Naive B cell (primary cell): Measurements from ENCODE around the gene SETD7. TPM values are rescaled to one million over a fixed set of nuclear protein-coding genes. Genes with fewer than 3 reads are reported as not detected.

Experiments
- ATAC-seq, 2 donors: fragments of 150-1000 bp; cut with Tn5 transposase; 2 replicates each; pipeline ENCODE4 v1.10.0; 2021; ENCODE audit warnings: low read depth in 2 of 2, mild to moderate bottlenecking in 2 of 2, moderate library complexity in 2 of 2
- DNase-seq: peaks from one replicate; pipeline ENCODE4 v3.0.0; 2022
- H3K27ac Mint-ChIP-seq, 6 donors: one replicate each; pipeline ENCODE4 v1.8.0; 2020 to 2022; ENCODE audit warnings: mild to moderate bottlenecking in 6 of 6, mixed read lengths in 6 of 6, moderate library complexity in 5 of 6, inconsistent platforms in 2 of 6
- H3K27me3 Mint-ChIP-seq, 3 donors: one replicate each; pipeline ENCODE4 v1.8.0; 2021 to 2022; ENCODE audit warnings: mixed read lengths in 3 of 3, mild to moderate bottlenecking in 1 of 3
- H3K36me3 Mint-ChIP-seq, 2 donors: one replicate each; pipeline ENCODE4 v1.8.0; 2020 to 2022; ENCODE audit warnings: mixed read lengths in 2 of 2, inconsistent platforms in 1 of 2, mild to moderate bottlenecking in 1 of 2
- H3K4me1 Mint-ChIP-seq, 3 donors: one replicate each; pipeline ENCODE4 v1.8.0; 2020 to 2022; ENCODE audit warnings: mixed read lengths in 3 of 3, inconsistent platforms in 1 of 3, mild to moderate bottlenecking in 1 of 3, moderate library complexity in 1 of 3
- H3K4me3 Mint-ChIP-seq, 8 donors: one replicate each; pipeline ENCODE4 v1.8.0; 2020 to 2022; ENCODE audit warnings: mild to moderate bottlenecking in 8 of 8, mixed read lengths in 8 of 8, moderate library complexity in 8 of 8, inconsistent platforms in 2 of 8
- H3K9me3 Mint-ChIP-seq, 7 donors: one replicate each; pipeline ENCODE4 v1.8.0; 2020 to 2022; ENCODE audit warnings: mixed read lengths in 7 of 7, mild to moderate bottlenecking in 5 of 7, inconsistent platforms in 2 of 7, moderate library complexity in 1 of 7
- polyA plus RNA-seq, 6 donors: library from polyadenylated mRNA; unstranded; fragments of 300-500 nt; fragmentation: Illumina TruSeq; gene quantifications; one replicate each; pipeline ENCODE4 v1.2.3, GENCODE V29; 2021; ENCODE audit warnings: low read depth in 6 of 6

The SETD7 gene
- 10 to 100 TPM in 4 of 6 donors, 1 to 10 TPM in 2; 6.2 to 18.2 (median 11.9) TPM for polyA plus RNA-seq

DNA sequence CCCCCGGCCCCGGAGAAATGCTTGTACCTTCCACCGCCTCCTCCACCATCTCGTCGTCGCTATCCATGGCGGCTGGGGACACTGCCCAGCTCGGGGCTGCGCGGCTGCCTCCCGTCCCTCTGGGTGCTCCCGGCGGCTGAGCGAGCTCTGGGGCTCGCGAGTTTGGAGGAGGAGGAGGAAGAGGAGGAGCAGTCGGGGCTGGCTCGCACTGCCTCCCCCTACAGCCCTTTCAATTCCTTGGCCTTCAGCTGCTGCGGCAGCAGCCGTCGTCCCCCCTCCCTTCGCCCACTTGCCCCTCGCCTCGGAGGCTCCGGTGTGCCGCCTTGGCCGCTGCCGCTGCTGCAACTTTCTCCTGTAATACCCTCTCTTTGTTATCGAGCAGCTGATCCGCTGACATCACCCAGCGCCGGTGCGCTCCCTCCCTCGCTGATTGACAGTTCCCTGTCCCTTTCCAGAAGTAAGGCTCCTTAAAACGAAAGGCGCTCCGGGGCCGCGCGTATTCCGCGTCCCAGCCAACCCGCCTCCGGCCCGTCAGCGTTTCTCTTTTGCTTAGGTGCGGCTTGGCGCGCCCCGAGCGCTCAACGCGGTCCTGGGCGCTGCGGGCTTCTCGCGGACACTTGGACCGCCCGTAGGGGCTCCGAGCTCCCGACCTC, at the start of gene SETD7:
TSS of gene SETD7 (minus strand) at position 149 of the 653 bp plus-strand sequence. CDS start at position 67, 82 bp downstream.
- H3K4me1 Mint-ChIP-seq, result peaks cover 42 to 65% (median 63%) of the 10 kb centered on the region in 3 donors
- peaks cover 0 to 8% of the 10 kb centered on the region in 2 donors for H3K36me3 Mint-ChIP-seq
- no peaks in the 10 kb centered on the region for H3K27me3 Mint-ChIP-seq
- DNase-seq, result no peak
- peak; percentile 14 to 17 for ATAC-seq
- peak within 1 kb of the TSS; percentile 100 for H3K27ac Mint-ChIP-seq
- no peaks in the 10 kb centered on the region for H3K9me3 Mint-ChIP-seq
- peak within 1 kb of the TSS; percentile 95 to 100 (median 99) for H3K4me3 Mint-ChIP-seq

DNA sequence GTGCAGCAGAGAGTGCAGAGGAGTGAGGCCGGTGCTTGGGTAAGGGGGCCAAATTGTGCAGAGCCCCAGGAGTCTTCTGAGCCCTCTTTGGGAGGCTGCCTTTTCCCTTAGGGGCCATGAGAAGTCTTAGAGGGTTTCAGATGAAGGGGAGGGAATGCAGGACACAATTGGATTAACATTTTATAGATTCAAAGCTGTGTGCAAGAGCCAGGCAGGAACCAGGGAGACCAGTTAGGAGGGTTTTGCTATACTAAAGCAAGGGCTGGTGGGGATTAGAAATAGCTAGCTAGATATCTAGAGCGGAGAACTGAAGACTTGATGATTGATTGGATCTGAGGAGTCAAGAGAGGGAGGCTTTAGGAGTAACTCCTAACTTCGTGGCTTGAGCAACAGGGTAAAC, 49.5 kb upstream of the SETD7 start:
- no peak for DNase-seq
- Mint-ChIP-seq H3K4me1 (peaks cover 15 to 20% (median 16%) of the 10 kb centered on the region in 3 donors), H3K4me3 (peak overlapping the region; percentile 22 to 86 (median 68)), H3K36me3 (peaks cover 0 to 15% of the 10 kb centered on the region in 2 donors), H3K27ac (peak overlapping the region in 1 of 6 donors; percentile 24), H3K9me3 (peaks cover 0 to 11% (median 0%) of the 10 kb centered on the region in 7 donors), H3K27me3 (peaks cover 7 to 25% (median 9%) of the 10 kb centered on the region in 3 donors)
- ATAC-seq, result no peak

DNA sequence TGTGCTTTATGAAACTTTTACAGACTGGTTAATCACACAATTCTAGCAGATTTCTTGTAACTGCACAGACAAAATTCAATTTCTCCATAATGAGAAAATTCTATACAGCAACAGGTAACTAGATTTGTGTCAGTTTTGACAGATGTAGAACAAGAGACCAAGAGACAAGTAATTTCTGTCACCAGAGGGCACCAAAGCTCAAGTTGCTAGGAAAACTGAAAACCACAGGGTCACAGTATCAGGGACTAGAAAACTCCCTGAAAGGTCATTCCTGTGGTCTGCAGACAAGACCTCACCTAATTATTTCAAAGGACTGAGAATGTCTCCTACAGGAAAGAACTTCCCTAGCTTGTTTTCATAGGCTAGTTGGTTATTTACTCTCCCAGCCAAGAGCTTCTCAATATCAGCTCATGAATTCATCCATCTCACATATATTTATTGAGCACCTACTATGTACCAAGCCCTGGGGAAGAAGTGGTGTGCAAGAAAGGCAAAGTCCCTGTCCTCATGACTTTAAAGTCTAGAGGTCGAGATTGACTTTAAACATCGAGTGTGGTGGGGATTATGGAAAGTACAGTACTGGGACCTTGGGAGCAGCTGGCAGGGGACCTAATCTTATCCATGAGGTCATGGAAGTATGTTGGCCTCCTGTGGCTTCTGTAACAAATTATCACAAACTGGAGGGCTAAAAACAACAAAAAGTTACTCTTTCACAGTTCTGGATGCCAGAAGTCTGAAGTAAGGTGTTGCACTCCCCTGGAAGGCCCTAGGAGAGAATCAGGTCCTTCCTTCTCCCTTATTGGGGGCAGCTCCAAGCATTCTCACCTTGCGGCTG, 47.8 kb upstream of the SETD7 start:
- H3K4me3 Mint-ChIP-seq, result no peak overlapping the region
- peaks cover 0 to 15% of the 10 kb centered on the region in 2 donors for H3K36me3 Mint-ChIP-seq
- ATAC-seq (peak; percentile 55 to 60), DNase-seq (peak; percentile 22)
- peaks cover 3 to 28% (median 3%) of the 10 kb centered on the region in 3 donors for H3K27me3 Mint-ChIP-seq
- peaks cover 0 to 11% (median 0%) of the 10 kb centered on the region in 7 donors for H3K9me3 Mint-ChIP-seq
- H3K4me1 Mint-ChIP-seq, result peaks cover 15 to 20% (median 16%) of the 10 kb centered on the region in 3 donors
- peak overlapping the region in 1 of 6 donors; percentile 29 for H3K27ac Mint-ChIP-seq

DNA sequence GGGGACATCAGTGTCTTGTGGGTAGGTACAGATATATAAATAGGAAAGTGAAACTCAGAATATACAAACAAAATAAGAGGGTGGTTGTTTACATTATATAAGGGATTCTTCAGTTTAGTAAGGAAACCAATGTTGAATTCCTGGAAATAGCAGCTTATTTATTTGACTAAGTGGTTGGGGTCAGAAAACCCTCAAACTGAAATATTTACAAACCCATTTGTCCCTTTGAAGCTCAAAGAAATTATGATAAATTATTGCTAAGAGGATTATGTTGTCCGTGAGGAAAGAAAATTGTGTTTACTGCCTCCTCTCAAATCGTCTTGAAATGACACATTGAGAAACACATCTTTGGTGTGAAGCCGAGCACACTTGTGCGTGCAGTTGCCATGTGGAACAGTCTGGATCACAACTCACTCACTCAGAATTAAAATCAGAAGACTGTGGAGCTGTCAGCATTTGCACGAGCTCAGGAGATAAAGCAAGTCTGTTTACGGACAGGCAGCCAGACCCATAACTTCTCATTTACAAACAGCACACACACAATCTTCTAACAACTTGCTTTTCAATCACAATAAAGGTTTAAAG, 46.8 kb upstream of the SETD7 start:
- Mint-ChIP-seq H3K36me3 (peaks cover 0 to 15% of the 10 kb centered on the region in 2 donors), H3K27me3 (peaks cover 0 to 30% (median 3%) of the 10 kb centered on the region in 3 donors), H3K4me1 (peaks cover 15 to 20% (median 16%) of the 10 kb centered on the region in 3 donors), H3K4me3 (no peak overlapping the region), H3K9me3 (peaks cover 0 to 11% (median 0%) of the 10 kb centered on the region in 7 donors), H3K27ac (no peak overlapping the region)
- no peak for DNase-seq
- ATAC-seq, result no peak

DNA sequence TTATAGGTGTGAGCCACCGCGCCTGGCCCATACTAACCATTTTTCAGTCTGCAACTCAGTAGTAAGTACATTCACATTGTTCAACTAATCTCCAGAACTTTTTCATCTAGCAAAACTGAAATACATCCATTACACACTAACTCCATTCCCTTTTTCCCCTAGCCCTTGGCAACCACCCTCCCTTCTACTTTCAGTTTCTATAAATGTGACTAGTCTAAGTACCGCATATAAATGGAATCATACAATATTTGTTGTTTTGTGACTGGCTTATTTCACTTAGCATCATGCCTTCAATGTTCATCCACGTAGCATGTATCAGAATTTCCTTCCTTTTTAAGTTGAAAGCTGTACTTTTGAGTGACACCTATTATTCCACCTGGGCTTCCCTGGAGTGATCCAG, 44.6 kb upstream of the SETD7 start:
- no peak for ATAC-seq
- DNase-seq, result no peak
- peaks cover 0 to under 1% (median 0%) of the 10 kb centered on the region in 7 donors for H3K9me3 Mint-ChIP-seq
- H3K27me3 Mint-ChIP-seq, result peaks cover 6 to 17% (median 10%) of the 10 kb centered on the region in 3 donors
- H3K4me3 Mint-ChIP-seq, result no peak overlapping the region
- peaks cover 0 to 2% of the 10 kb centered on the region in 2 donors for H3K36me3 Mint-ChIP-seq
- H3K27ac Mint-ChIP-seq, result no peak overlapping the region
- peaks cover under 1 to 7% (median 1%) of the 10 kb centered on the region in 3 donors for H3K4me1 Mint-ChIP-seq

DNA sequence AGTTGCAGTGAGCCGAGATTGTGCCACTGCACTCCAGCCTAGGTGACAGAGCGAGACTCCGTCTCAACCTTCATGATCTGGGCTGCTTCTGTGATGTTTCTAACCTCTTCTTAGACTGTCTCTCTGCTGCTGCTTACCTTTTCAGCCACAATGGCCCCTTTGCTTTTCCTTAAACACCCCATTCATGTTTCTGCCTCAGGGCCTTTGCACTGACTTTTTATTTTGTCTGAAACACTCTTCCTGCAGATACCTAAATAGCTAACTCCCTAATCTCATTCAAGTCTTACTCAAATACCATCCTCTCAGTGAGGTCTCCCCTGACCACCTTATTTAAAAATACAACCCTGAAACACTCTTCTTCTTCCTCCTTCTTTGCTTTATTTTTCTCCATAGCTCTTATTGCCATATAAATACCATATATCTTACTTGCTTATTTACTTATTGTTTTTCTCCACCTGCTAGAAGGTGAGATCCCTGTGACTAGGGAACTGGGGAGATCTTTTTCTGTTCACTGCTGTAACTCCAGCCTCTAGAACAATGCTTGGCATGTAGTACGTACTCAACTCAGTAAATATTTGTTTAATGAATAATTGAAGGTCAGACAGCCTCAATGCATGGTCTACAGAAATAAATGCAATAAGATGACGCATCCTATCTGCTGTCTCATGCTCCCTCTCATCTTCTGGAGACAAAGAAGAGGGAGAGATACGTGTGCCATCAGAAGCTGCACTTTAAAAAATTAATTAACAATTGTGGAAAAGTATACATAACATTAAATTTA, 43.8 kb upstream of the SETD7 start:
- H3K4me1 Mint-ChIP-seq, result no peaks in the 10 kb centered on the region
- no peak overlapping the region for H3K27ac Mint-ChIP-seq
- no peaks in the 10 kb centered on the region for H3K36me3 Mint-ChIP-seq
- peaks cover 6 to 16% (median 10%) of the 10 kb centered on the region in 3 donors for H3K27me3 Mint-ChIP-seq
- no peaks in the 10 kb centered on the region for H3K9me3 Mint-ChIP-seq
- no peak for ATAC-seq
- DNase-seq, result no peak
- no peak overlapping the region for H3K4me3 Mint-ChIP-seq

DNA sequence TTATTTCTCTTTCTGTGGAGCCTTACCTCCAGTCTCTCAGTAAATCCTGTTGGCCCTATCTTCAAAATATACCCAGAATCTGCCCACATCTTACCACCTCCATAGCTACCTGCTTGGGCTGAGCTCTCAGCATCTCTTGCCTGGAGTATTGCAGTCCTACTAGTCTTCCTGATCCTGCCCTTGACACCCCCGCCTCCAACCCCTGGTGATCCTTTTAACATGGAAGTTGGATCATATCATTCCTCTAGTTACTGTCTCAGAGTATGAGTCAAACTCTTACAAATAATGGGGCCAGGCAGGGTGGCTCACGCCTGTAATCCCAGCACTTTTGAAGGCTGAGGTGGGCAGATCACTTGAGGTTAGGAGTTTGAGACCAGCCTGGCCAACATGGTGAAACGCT, 43.1 kb upstream of the SETD7 start:
- no peak overlapping the region for H3K4me3 Mint-ChIP-seq
- peak overlapping the region in 1 of 6 donors; percentile 44 for H3K27ac Mint-ChIP-seq
- DNase-seq, result no peak
- H3K4me1 Mint-ChIP-seq, result no peaks in the 10 kb centered on the region
- peaks cover 6 to 16% (median 10%) of the 10 kb centered on the region in 3 donors for H3K27me3 Mint-ChIP-seq
- H3K36me3 Mint-ChIP-seq, result no peaks in the 10 kb centered on the region
- ATAC-seq, result no peak
- no peaks in the 10 kb centered on the region for H3K9me3 Mint-ChIP-seq

DNA sequence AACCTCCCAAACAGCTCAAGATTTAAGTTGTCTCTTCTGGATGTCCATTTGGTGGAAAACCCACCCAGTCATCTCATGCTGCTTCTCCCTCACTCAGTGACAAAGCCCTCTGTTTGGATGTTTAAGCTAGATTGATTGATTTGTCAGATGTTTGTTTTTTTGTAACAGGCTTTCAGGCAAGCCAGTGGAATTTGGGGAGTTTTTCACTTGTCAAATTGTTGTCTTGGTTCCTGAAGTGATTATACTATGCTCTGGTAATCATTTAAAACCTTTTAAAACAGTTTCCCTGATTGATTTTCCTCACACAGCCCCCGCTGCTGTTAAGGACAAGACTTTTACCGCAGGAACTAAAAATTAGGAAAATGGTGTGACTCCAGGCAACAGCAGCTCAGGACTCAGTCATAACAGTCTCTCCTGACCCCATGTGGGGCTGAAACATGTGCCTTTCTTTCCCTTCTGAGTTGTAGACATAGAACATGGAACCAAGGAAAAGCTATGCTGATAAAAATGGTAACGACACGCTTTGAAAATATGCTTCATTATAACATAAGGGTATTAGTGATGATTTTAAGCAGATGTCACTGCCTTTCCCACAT, 40.8 kb upstream of the SETD7 start:
- no peaks in the 10 kb centered on the region for H3K4me1 Mint-ChIP-seq
- no peaks in the 10 kb centered on the region for H3K9me3 Mint-ChIP-seq
- H3K4me3 Mint-ChIP-seq, result no peak overlapping the region
- ATAC-seq, result no peak
- peak overlapping the region in 2 of 6 donors; percentile 31 to 38 for H3K27ac Mint-ChIP-seq
- H3K27me3 Mint-ChIP-seq, result peaks cover 9 to 24% (median 10%) of the 10 kb centered on the region in 3 donors
- no peaks in the 10 kb centered on the region for H3K36me3 Mint-ChIP-seq
- no peak for DNase-seq

DNA sequence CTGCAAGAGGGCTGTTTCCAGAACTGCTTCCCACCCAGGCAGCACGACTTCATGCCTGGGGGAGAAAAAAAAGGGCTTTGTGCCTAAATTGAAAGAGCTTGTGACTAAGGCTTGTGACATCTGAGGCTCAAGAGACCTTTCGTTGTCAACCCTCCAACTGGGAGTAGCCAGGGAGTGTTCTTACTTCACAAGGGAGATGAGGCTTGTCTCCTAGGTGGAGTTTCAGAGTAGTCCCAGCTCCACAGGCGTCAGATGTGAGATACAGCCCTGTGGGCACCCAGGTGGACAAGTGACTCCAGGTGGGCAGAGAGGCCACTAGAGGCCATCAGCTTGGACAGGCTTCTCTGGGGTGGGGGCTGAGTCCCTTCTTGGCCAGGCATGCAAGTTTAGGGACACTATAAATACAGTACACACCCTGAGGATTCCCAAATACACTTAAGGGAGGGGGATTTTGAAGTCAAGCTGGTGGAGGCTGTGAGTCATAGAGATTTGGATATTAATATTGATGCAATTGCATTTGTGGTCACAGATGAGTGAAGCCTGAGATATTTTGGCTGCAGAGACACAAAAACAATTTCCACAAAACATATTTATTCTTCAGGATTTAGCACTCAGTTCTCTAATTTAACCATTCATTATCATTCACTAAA, 40.1 kb upstream of the SETD7 start:
- H3K4me3 Mint-ChIP-seq, result no peak overlapping the region
- ATAC-seq (no peak), DNase-seq (no peak)
- H3K27ac Mint-ChIP-seq, result peak overlapping the region in 1 of 6 donors; percentile 38
- H3K36me3 Mint-ChIP-seq, result no peaks in the 10 kb centered on the region
- H3K27me3 Mint-ChIP-seq, result peaks cover 9 to 24% (median 10%) of the 10 kb centered on the region in 3 donors
- no peaks in the 10 kb centered on the region for H3K4me1 Mint-ChIP-seq
- no peaks in the 10 kb centered on the region for H3K9me3 Mint-ChIP-seq

DNA sequence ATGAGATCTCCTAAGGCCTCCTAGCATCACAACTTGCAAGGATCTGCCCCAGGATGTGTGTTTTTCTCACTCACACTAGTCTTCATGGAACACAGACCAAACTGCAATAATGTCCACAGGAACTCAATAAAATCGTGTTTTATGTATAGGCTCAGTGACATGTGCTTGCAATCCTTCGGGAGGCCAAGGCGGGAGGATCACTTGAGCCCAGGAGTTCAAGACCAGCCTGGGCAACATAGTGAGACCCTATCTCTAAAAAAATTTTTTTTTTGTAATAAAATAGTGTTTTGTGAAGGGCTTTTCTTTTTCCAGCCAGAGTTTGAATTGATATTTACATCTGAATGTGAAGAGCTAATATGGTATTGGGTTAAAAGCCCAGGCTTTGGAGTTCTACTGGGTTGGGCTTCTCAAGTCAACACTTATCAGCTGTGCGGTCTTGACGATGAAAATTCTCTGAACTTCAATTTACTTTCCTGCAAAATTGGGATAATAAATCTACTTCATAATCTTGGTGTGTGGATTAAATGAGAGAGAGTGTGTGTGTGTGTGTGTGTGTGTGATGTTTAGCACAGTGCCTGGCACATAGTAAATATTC, 38.7 kb upstream of the SETD7 start:
- no peaks in the 10 kb centered on the region for H3K4me1 Mint-ChIP-seq
- no peak overlapping the region for H3K4me3 Mint-ChIP-seq

DNA sequence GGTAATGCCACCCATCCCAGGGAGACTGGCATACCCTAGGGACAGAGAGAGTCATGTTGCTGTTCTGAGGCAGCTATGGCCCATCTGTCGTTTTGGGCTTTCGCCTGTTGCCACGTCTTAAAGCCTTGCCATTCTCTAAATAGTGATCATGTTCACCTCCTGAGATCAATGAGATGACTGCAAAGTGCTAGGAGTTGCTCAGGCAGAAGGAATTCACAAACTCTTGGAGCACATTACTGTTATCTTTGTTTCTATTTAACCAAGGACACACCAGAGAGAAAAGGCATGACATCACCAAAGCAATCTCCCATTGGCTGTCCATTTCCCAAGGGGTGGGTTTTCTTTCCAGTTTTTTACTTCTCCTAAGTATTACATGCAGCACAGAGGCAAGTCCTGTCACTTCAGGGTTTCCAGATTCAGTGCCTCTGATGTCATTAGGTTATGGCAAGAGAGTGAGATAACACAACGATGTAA, 37.1 kb upstream of the SETD7 start:
- peaks cover 0 to 4% (median 0%) of the 10 kb centered on the region in 7 donors for H3K9me3 Mint-ChIP-seq
- H3K27me3 Mint-ChIP-seq, result peaks cover 6 to 10% (median 8%) of the 10 kb centered on the region in 3 donors
- no peaks in the 10 kb centered on the region for H3K4me1 Mint-ChIP-seq
- ATAC-seq (no peak), DNase-seq (no peak)
- no peak overlapping the region for H3K4me3 Mint-ChIP-seq
- no peak overlapping the region for H3K27ac Mint-ChIP-seq
- no peaks in the 10 kb centered on the region for H3K36me3 Mint-ChIP-seq

More for the DNA sequence above, 38.7 kb upstream of the SETD7 start:
- DNase-seq, result no peak
- no peaks in the 10 kb centered on the region for H3K9me3 Mint-ChIP-seq
- ATAC-seq, result no peak
- H3K27me3 Mint-ChIP-seq, result peaks cover 6 to 20% (median 10%) of the 10 kb centered on the region in 3 donors
- H3K36me3 Mint-ChIP-seq, result no peaks in the 10 kb centered on the region
- no peak overlapping the region for H3K27ac Mint-ChIP-seq
